ENCODE results near the gene ZNF106.

ZNF106 gene

DNA sequence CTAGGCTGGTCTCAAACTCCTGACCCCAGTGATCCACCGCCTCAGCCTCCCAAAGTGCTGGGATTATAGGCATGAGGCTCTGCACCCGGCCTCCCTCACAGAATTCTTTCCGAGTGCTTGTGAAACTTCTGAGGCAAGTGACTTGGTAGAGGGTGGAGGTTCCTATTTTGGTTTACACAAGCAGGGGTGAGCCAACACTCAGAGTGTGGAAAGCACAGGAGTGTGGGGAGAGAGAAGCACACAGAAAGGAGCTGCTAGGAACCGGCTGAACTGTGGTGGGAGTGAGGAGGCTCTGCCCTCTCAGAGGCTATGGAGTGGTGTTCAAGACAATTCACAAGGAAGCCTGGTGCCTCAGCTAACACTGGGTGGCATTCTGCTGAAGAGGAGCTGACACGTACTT, 123.9 kb downstream of the ZNF106 start:
- DNase-seq (ENCODE audit: low spot score) = no peak
- TF ChIP-seq, protein P1, sequence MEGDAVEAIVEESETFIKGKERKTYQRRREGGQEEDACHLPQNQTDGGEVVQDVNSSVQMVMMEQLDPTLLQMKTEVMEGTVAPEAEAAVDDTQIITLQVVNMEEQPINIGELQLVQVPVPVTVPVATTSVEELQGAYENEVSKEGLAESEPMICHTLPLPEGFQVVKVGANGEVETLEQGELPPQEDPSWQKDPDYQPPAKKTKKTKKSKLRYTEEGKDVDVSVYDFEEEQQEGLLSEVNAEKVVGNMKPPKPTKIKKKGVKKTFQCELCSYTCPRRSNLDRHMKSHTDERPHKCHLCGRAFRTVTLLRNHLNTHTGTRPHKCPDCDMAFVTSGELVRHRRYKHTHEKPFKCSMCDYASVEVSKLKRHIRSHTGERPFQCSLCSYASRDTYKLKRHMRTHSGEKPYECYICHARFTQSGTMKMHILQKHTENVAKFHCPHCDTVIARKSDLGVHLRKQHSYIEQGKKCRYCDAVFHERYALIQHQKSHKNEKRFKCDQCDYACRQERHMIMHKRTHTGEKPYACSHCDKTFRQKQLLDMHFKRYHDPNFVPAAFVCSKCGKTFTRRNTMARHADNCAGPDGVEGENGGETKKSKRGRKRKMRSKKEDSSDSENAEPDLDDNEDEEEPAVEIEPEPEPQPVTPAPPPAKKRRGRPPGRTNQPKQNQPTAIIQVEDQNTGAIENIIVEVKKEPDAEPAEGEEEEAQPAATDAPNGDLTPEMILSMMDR (IDR thresholded peaks at IDR 0.05; ENCODE audit: borderline replicate concordance, control extremely low read depth, extremely low read depth, insufficient read depth, missing control alignments) = no peak
- in situ Hi-C loops (cut with MboI; ENCODE audit: low sequenced_read_pairs, unreplicated experiment) = no loop called here

GRCh38 chr15:42365921-42366550, 124.9 kb downstream of the ZNF106 start:
- TF ChIP-seq, protein P1 (IDR thresholded peaks at IDR 0.05; ENCODE audit: borderline replicate concordance, control extremely low read depth, extremely low read depth, insufficient read depth, missing control alignments) = no peak
- DNase-seq (ENCODE audit: low spot score) = no peak
- in situ Hi-C loops (cut with MboI; ENCODE audit: low sequenced_read_pairs, unreplicated experiment) = no loop called here

DNA sequence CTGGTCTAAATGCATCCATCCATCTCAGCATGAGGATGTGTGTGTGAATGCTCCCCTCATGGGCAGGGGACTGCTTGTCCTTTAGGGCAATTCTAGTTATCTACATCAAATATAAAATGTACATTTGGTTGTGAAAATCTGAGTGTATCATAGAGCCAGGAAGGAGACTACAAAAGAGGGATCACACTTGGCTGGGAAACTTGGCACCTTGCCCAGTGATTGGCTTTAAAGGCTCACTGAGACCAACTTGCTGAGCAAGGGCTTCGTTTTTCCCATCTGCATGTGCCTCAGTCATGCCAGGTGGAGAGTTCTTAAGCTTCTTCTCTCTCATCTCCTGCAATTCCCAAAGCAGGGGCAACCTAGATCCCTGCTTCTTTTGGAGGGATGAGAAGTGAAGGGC, 126.4 kb downstream of the ZNF106 start:
- in situ Hi-C loops (cut with MboI; ENCODE audit: low sequenced_read_pairs, unreplicated experiment) = no loop called here
- TF ChIP-seq, protein P1 (IDR thresholded peaks at IDR 0.05; ENCODE audit: borderline replicate concordance, control extremely low read depth, extremely low read depth, insufficient read depth, missing control alignments) = no peak
- no peak for DNase-seq (ENCODE audit: low spot score)

DNA sequence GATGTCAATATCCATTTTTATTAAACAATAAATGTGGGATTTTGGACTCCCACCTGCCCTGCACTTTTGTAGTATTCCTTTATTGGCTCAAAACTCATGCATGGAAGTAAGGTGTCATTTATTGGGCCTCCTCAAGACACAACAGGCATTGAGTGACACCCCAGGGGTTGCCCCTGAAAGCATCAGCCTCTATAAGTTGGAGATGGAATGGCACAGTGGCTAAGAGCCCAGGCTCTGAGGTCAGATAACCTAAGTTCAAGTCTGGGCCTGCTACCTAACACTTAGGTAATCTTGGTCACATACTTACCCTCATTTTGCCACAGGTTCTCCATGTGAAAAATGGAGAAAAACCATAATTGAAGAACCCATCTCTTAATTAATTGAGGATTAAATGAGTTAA, 127.0 kb downstream of the ZNF106 start:
- in situ Hi-C loops (cut with MboI; ENCODE audit: low sequenced_read_pairs, unreplicated experiment) = no loop called here
- DNase-seq (ENCODE audit: low spot score) = no peak
- TF ChIP-seq, protein P1 (IDR thresholded peaks at IDR 0.05; ENCODE audit: borderline replicate concordance, control extremely low read depth, extremely low read depth, insufficient read depth, missing control alignments) = no peak

GRCh38 chr15:42363487-42363886, 127.5 kb downstream of the ZNF106 start:
- DNase-seq (ENCODE audit: low spot score) = no peak
- TF ChIP-seq, protein P1 (IDR thresholded peaks at IDR 0.05; ENCODE audit: borderline replicate concordance, control extremely low read depth, extremely low read depth, insufficient read depth, missing control alignments) = no peak
- in situ Hi-C loops (cut with MboI; ENCODE audit: low sequenced_read_pairs, unreplicated experiment) = no loop called here
